ENCODE measurements around the gene ATP6V1D.
A peak's percentile ranks its signal among the peaks of the same experiment; 100 is the strongest.

Gene ATP6V1D

GRCh38 chr14:67389811-67390534 lies 30.4 kb upstream of the ATP6V1D start:
- H3K18ac ChIP-seq (ENCODE audit: low read length): no peak overlapping the region
- no peak overlapping the region for H3K9ac ChIP-seq (ENCODE audit: low read depth, low read length, poor library complexity)
- no peak overlapping the region for H3K23ac ChIP-seq (ENCODE audit: low read depth, low read length, poor library complexity)
- H3K27ac ChIP-seq (replicated peaks; ENCODE audit: low read length): no peak overlapping the region
- H2AFZ ChIP-seq (ENCODE audit: low read length): no peak overlapping the region
- H3K4me3 ChIP-seq (ENCODE audit: low read length in 2 of 2): no peak overlapping the region
- H4K8ac ChIP-seq (ENCODE audit: low read depth, low read length): peak overlapping the region; percentile 77
- H2BK15ac ChIP-seq (ENCODE audit: low read length): no peak overlapping the region
- H3K36me3 ChIP-seq (replicated peaks in 1 of 2; ENCODE audit: control insufficient read depth in 2 of 2, insufficient read depth in 2 of 2, low read length in 2 of 2): peaks cover 4 to 28% of the 10 kb centered on the region in 2 donors
- H2BK120ac ChIP-seq (ENCODE audit: low read depth, low read length): no peak overlapping the region
- no peak overlapping the region for H2BK12ac ChIP-seq (ENCODE audit: low read length)
- no CpG with 5 or more reads among the region's 1 CpG for WGBS, 2 donors (ENCODE audit: extremely low coverage in 2 of 2, insufficient read length in 2 of 2, insufficient replicate concordance in 1 of 2)
- no peak overlapping the region for H2AK5ac ChIP-seq (ENCODE audit: low read depth, low read length)
- H4K91ac ChIP-seq (ENCODE audit: low read depth, low read length, poor library complexity): no peak overlapping the region
- no peak for DNase-seq (ENCODE audit: low spot score)
- no peak overlapping the region for H3K4ac ChIP-seq (ENCODE audit: low read length)
- H3K4me1 ChIP-seq (ENCODE audit: control insufficient read depth in 2 of 2, insufficient read depth in 1 of 2, low read depth in 1 of 2, low read length in 2 of 2): no peaks in the 10 kb centered on the region
- no peak overlapping the region for H3K14ac ChIP-seq (ENCODE audit: low read length)
- no peak overlapping the region for H3K4me2 ChIP-seq (ENCODE audit: insufficient read depth, low read length, poor library complexity, severe bottlenecking)
- no peak overlapping the region for H2BK5ac ChIP-seq (ENCODE audit: low read length)
- H3K79me1 ChIP-seq (ENCODE audit: low read depth, low read length): no peaks in the 10 kb centered on the region
- H3K27me3 ChIP-seq (ENCODE audit: control insufficient read depth in 3 of 3, insufficient read depth in 3 of 3, low read depth in 1 of 3, low read length in 3 of 3): no peaks in the 10 kb centered on the region
- no peaks in the 10 kb centered on the region for H3K9me3 ChIP-seq (replicated peaks in 1 of 2; ENCODE audit: control insufficient read depth in 2 of 2, insufficient read depth in 1 of 2, low read depth in 1 of 2, low read length in 2 of 2)

GRCh38 chr14:67389275-67389674 lies 29.7 kb upstream of the ATP6V1D start:
- Histone ChIP-seq H2BK15ac (ENCODE audit: low read length) (no peak overlapping the region), H2AK5ac (ENCODE audit: low read depth, low read length) (no peak overlapping the region), H3K9ac (ENCODE audit: low read depth, low read length, poor library complexity) (no peak overlapping the region), H2BK120ac (ENCODE audit: low read depth, low read length) (no peak overlapping the region), H3K9me3 (replicated peaks in 1 of 2; ENCODE audit: control insufficient read depth in 2 of 2, insufficient read depth in 1 of 2, low read depth in 1 of 2, low read length in 2 of 2) (no peaks in the 10 kb centered on the region), H3K27me3 (ENCODE audit: control insufficient read depth in 3 of 3, insufficient read depth in 3 of 3, low read depth in 1 of 3, low read length in 3 of 3) (no peaks in the 10 kb centered on the region), H3K4me2 (ENCODE audit: insufficient read depth, low read length, poor library complexity, severe bottlenecking) (no peak overlapping the region), H4K91ac (ENCODE audit: low read depth, low read length, poor library complexity) (no peak overlapping the region), H2BK5ac (ENCODE audit: low read length) (no peak overlapping the region), H4K8ac (ENCODE audit: low read depth, low read length) (no peak overlapping the region), H3K36me3 (replicated peaks in 1 of 2; ENCODE audit: control insufficient read depth in 2 of 2, insufficient read depth in 2 of 2, low read length in 2 of 2) (peaks cover 7 to 34% of the 10 kb centered on the region in 2 donors), H3K27ac (replicated peaks; ENCODE audit: low read length) (no peak overlapping the region), H3K14ac (ENCODE audit: low read length) (no peak overlapping the region), H3K79me1 (ENCODE audit: low read depth, low read length) (no peaks in the 10 kb centered on the region), H2AFZ (ENCODE audit: low read length) (no peak overlapping the region), H2BK12ac (ENCODE audit: low read length) (no peak overlapping the region), H3K4me1 (ENCODE audit: control insufficient read depth in 2 of 2, insufficient read depth in 1 of 2, low read depth in 1 of 2, low read length in 2 of 2) (no peaks in the 10 kb centered on the region), H3K18ac (ENCODE audit: low read length) (no peak overlapping the region), H3K23ac (ENCODE audit: low read depth, low read length, poor library complexity) (no peak overlapping the region), H3K4ac (ENCODE audit: low read length) (no peak overlapping the region), H3K4me3 (ENCODE audit: low read length in 2 of 2) (no peak overlapping the region)
- WGBS, 2 donors (ENCODE audit: extremely low coverage in 2 of 2, insufficient read length in 2 of 2, insufficient replicate concordance in 1 of 2): no CpG with 5 or more reads among the region's 3 CpGs
- DNase-seq (ENCODE audit: low spot score): no peak

DNA sequence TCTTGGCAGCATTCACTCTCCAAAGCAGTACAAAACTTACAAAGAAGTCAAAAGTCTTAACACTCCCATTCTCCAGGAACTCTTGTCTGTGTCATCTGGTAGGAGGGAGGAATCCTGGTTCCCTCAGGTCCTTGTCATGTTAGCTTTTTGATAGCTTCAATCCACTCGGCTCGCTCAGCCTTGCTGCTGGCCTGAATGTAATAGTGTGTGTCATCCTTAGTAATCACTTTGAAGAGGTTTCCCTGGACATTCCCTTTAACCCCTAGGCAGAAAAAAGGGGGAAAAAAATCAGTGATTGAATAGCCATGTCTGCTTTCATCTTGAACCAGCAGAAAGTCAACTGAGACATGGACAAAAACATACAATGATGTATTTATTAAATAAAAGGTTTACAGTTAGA lies 27.6 kb upstream of the ATP6V1D start:
- no peak overlapping the region for H3K18ac ChIP-seq (ENCODE audit: low read length)
- no peak overlapping the region for H2BK12ac ChIP-seq (ENCODE audit: low read length)
- no peak overlapping the region for H3K4me3 ChIP-seq (ENCODE audit: low read length in 2 of 2)
- no peak overlapping the region for H2BK5ac ChIP-seq (ENCODE audit: low read length)
- no peak overlapping the region for H3K14ac ChIP-seq (ENCODE audit: low read length)
- WGBS, 2 donors (ENCODE audit: extremely low coverage in 2 of 2, insufficient read length in 2 of 2, insufficient replicate concordance in 1 of 2): no CpG with 5 or more reads among the region's 2 CpGs
- H4K8ac ChIP-seq (ENCODE audit: low read depth, low read length): no peak overlapping the region
- no peaks in the 10 kb centered on the region for H3K4me1 ChIP-seq (ENCODE audit: control insufficient read depth in 2 of 2, insufficient read depth in 1 of 2, low read depth in 1 of 2, low read length in 2 of 2)
- H3K23ac ChIP-seq (ENCODE audit: low read depth, low read length, poor library complexity): no peak overlapping the region
- no peak overlapping the region for H2BK15ac ChIP-seq (ENCODE audit: low read length)
- no peak overlapping the region for H3K27ac ChIP-seq (replicated peaks; ENCODE audit: low read length)
- no peak overlapping the region for H3K4me2 ChIP-seq (ENCODE audit: insufficient read depth, low read length, poor library complexity, severe bottlenecking)
- H3K36me3 ChIP-seq (replicated peaks in 1 of 2; ENCODE audit: control insufficient read depth in 2 of 2, insufficient read depth in 2 of 2, low read length in 2 of 2): peaks cover 17 to 55% of the 10 kb centered on the region in 2 donors
- DNase-seq (ENCODE audit: low spot score): no peak
- no peak overlapping the region for H3K4ac ChIP-seq (ENCODE audit: low read length)
- no peak overlapping the region for H2AFZ ChIP-seq (ENCODE audit: low read length)
- no peak overlapping the region for H2BK120ac ChIP-seq (ENCODE audit: low read depth, low read length)
- no peak overlapping the region for H4K91ac ChIP-seq (ENCODE audit: low read depth, low read length, poor library complexity)
- no peaks in the 10 kb centered on the region for H3K9me3 ChIP-seq (replicated peaks in 1 of 2; ENCODE audit: control insufficient read depth in 2 of 2, insufficient read depth in 1 of 2, low read depth in 1 of 2, low read length in 2 of 2)
- no peak overlapping the region for H3K9ac ChIP-seq (ENCODE audit: low read depth, low read length, poor library complexity)
- no peaks in the 10 kb centered on the region for H3K27me3 ChIP-seq (ENCODE audit: control insufficient read depth in 3 of 3, insufficient read depth in 3 of 3, low read depth in 1 of 3, low read length in 3 of 3)
- no peak overlapping the region for H2AK5ac ChIP-seq (ENCODE audit: low read depth, low read length)
- no peaks in the 10 kb centered on the region for H3K79me1 ChIP-seq (ENCODE audit: low read depth, low read length)

DNA sequence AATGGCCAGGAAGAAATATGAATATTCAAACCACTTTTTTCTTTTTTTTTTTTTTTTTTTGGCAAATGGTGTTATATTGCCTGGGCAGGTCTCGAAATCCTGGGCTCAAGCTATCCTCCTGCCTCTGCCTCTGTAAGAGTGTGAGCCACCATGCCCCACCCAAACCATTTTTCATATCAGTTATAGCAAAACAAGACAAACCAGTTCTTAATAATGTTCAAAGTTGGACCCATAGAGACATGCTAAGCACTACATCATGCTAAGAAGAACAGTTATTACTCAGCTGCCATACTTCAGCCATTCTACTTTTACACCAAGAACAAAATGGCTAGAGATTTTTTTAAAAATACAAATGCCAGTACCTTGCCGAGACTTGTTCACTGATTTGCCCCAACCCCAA lies 26.0 kb upstream of the ATP6V1D start:
- Histone ChIP-seq H3K14ac (ENCODE audit: low read length) (no peak overlapping the region), H4K8ac (ENCODE audit: low read depth, low read length) (no peak overlapping the region), H3K4me3 (ENCODE audit: low read length in 2 of 2) (no peak overlapping the region), H3K4me1 (ENCODE audit: control insufficient read depth in 2 of 2, insufficient read depth in 1 of 2, low read depth in 1 of 2, low read length in 2 of 2) (no peaks in the 10 kb centered on the region), H3K27ac (replicated peaks; ENCODE audit: low read length) (no peak overlapping the region), H3K27me3 (ENCODE audit: control insufficient read depth in 3 of 3, insufficient read depth in 3 of 3, low read depth in 1 of 3, low read length in 3 of 3) (no peaks in the 10 kb centered on the region), H3K4me2 (ENCODE audit: insufficient read depth, low read length, poor library complexity, severe bottlenecking) (no peak overlapping the region), H2AK5ac (ENCODE audit: low read depth, low read length) (no peak overlapping the region), H3K9me3 (replicated peaks in 1 of 2; ENCODE audit: control insufficient read depth in 2 of 2, insufficient read depth in 1 of 2, low read depth in 1 of 2, low read length in 2 of 2) (no peaks in the 10 kb centered on the region), H2BK120ac (ENCODE audit: low read depth, low read length) (no peak overlapping the region), H3K18ac (ENCODE audit: low read length) (no peak overlapping the region), H3K23ac (ENCODE audit: low read depth, low read length, poor library complexity) (no peak overlapping the region), H2BK12ac (ENCODE audit: low read length) (no peak overlapping the region), H2BK5ac (ENCODE audit: low read length) (no peak overlapping the region), H4K91ac (ENCODE audit: low read depth, low read length, poor library complexity) (no peak overlapping the region), H3K9ac (ENCODE audit: low read depth, low read length, poor library complexity) (no peak overlapping the region), H2BK15ac (ENCODE audit: low read length) (no peak overlapping the region), H3K36me3 (replicated peaks in 1 of 2; ENCODE audit: control insufficient read depth in 2 of 2, insufficient read depth in 2 of 2, low read length in 2 of 2) (peaks cover 19 to 71% of the 10 kb centered on the region in 2 donors), H2AFZ (ENCODE audit: low read length) (no peak overlapping the region), H3K79me1 (ENCODE audit: low read depth, low read length) (no peaks in the 10 kb centered on the region), H3K4ac (ENCODE audit: low read length) (no peak overlapping the region)
- DNase-seq (ENCODE audit: low spot score): no peak
- WGBS, 2 donors (ENCODE audit: extremely low coverage in 2 of 2, insufficient read length in 2 of 2, insufficient replicate concordance in 1 of 2): no CpG with 5 or more reads among the region's 2 CpGs
